NT2/D1 (cell line): ENCODE results near the gene PFN4.
A peak's percentile ranks its signal among the peaks of the same experiment; 100 is the strongest.

ENCODE experiments used
- DNase-seq: peaks from one replicate; pipeline ENCODE4 v3.0.0-alpha.2; 2011; ENCODE audit warnings: low read depth, low spot score
- H3K27me3 ChIP-seq: 2 replicates; pipeline ENCODE4 v1.6.0; 2011; ENCODE audit warnings: mild to moderate bottlenecking; ENCODE audit not compliant: insufficient read length, insufficient read depth
- H3K36me3 ChIP-seq: 2 replicates; pipeline ENCODE4 v1.6.1; 2011; ENCODE audit warnings: mild to moderate bottlenecking, low read length, mixed read lengths; ENCODE audit not compliant: insufficient read depth, insufficient read length
- H3K4me1 ChIP-seq: 2 replicates; pipeline ENCODE4 v1.5.1; 2011; ENCODE audit not compliant: insufficient read depth, insufficient read length
- H3K4me3 ChIP-seq: 2 replicates; pipeline ENCODE4 v1.5.1; 2011; ENCODE audit warnings: low read depth; ENCODE audit not compliant: insufficient read length
- H3K9ac ChIP-seq: 2 replicates; pipeline ENCODE4 v1.6.0; 2011; ENCODE audit warnings: low read depth; ENCODE audit not compliant: insufficient read length
- H3K9me3 ChIP-seq: 2 replicates; pipeline ENCODE4 v1.5.1; 2011; ENCODE audit warnings: mild to moderate bottlenecking, low read length; ENCODE audit not compliant: insufficient read depth
- SUZ12 ChIP-seq: IDR thresholded peaks from 2 replicates; pipeline ENCODE4 v1.6.1; 2011; ENCODE audit not compliant: insufficient read length, insufficient read depth; ENCODE audit errors: extremely low read depth
- YY1 ChIP-seq: IDR thresholded peaks from 2 replicates; pipeline ENCODE4 v1.6.1; 2011; ENCODE audit not compliant: insufficient read length, insufficient read depth
- ZNF274 ChIP-seq: IDR thresholded peaks from 2 replicates; pipeline ENCODE4 v1.6.1; 2011; ENCODE audit warnings: mild to moderate bottlenecking, low read depth, low read length

Gene PFN4

DNA sequence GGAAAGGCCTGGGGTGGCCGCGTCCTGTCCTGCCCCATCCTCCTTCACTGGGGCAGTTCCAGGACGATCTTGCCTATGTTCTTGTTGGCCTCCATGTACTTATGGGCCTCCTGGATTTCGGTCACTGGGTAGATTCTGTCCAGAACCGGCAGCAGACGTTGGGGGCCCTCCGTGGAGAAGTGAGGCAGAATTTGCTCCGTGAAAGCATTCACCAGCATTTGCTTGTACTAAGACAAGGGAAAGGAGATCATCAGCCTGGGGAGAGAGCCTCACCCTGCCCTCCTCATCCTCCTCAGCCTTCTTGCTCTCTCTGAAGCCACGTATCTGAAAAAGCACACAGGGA is 45.6 kb downstream of the PFN4 start:
- Histone ChIP-seq H3K9ac (no peak overlapping the region), H3K9me3 (no peaks in the 10 kb centered on the region), H3K4me1 (no peaks in the 10 kb centered on the region), H3K36me3 (peaks cover 61% of the 10 kb centered on the region), H3K4me3 (no peak overlapping the region), H3K27me3 (no peaks in the 10 kb centered on the region)
- DNase-seq: no peak
- TF ChIP-seq YY1: no peak
- TF ChIP-seq ZNF274: no peak
- TF ChIP-seq SUZ12: no peak

DNA sequence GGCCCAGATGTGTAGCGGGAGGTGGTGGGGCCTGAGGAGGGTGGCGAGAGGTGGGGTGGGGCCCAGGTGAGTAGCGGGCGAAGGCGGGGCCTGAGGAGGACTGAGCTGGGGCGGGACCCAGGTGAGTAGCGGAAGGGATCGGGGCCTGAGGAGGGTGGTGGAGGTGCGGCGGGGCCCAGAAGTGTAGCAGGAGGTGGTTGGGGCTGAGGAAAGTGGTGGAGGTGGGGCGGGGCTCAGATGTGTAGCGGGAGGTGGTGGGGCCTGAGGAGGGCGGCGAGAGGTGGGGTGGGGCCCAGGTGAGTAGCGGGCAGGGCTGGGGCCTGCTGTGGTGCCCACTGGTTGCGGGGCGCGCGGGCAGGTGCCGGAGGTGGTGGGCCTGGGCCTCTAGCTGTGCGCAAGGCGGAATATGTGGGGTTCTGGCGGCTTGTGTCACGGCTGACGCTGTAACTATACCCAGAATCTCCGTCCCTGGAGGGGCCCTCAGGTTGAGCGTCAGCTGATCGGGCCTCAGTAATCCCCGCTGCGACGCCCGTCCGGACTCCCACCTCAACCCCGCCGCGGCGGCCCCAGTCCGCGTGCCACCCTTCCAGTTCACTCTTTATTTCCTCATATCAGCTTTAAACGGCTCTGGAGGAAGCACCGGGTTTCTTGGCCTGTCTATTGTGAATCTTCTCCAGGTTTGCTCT is 46.1 kb downstream of the PFN4 start:
- H3K36me3 ChIP-seq: peaks cover 61% of the 10 kb centered on the region
- DNase-seq: no peak

DNA sequence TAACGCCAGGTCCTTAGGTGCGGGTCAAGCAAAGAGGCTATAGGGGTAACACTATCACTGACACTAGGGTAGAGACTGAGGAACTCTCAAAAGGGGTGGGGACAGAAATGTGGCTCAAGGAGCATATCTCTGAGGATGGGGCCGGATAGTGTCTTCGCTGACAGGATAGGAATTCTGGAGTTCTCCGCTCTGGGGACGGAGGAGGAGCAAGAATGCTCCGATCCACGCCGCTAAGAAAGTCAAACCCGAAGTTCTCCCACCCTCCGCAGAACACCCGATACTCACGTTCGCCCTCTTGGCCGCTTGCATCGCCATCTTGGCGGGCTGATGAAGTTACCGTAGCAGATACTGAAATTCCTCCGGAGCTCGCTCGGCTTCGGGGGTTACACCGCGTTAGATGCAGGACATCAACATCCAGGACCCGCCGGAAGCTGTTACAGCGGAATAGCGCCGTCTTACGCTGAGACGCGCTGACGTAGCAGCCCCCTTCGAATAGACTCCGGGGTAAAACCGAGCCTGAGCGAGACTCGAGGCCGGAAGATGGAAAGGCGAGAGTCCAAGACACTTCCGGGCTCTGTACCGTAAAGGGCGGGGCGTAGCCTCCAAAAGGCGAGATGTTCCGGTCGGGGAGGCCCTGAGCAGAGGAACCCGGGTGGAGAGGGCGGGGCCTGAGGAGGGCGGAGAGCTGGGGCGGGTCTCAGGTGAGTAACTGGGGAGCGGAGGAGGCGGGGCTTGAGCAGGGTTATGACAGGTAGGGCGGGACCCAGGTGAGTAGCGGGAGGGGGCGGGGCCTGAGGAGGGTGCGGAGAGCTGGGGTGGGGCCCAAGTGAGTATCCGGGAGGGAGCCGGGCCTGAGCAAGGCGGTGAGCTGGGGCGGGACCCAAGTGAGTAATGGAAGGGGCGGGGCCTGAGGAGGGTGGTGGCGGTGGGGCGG is 47.0 kb downstream of the PFN4 start, which contains the start of gene SF3B6:
Gene SF3B6 (minus strand): TSS at position 412 of the 934 bp plus-strand sequence. CDS start 97 bp downstream, at position 315.
- H3K9me3 ChIP-seq: no peaks in the 10 kb centered on the region
- peak within 1 kb of the TSS; percentile 92 for H3K4me3 ChIP-seq
- H3K36me3 ChIP-seq: peaks cover 59% of the 10 kb centered on the region
- no peaks in the 10 kb centered on the region for H3K27me3 ChIP-seq
- DNase-seq: peak; percentile 99
- TF ChIP-seq SUZ12 (no peak), ZNF274 (no peak), YY1 (no peak)
- H3K4me1 ChIP-seq: no peaks in the 10 kb centered on the region
- peak within 1 kb of the TSS; percentile 94 for H3K9ac ChIP-seq

More for the DNA sequence above, 46.1 kb downstream of the PFN4 start:
- no peak for TF ChIP-seq ZNF274
- no peak for TF ChIP-seq YY1
- no peak for TF ChIP-seq SUZ12
- H3K9ac ChIP-seq: peak overlapping the region; percentile 50
- H3K4me3 ChIP-seq: peak overlapping the region; percentile 18
- no peaks in the 10 kb centered on the region for H3K9me3 ChIP-seq
- H3K4me1 ChIP-seq: no peaks in the 10 kb centered on the region
- H3K27me3 ChIP-seq: no peaks in the 10 kb centered on the region

DNA sequence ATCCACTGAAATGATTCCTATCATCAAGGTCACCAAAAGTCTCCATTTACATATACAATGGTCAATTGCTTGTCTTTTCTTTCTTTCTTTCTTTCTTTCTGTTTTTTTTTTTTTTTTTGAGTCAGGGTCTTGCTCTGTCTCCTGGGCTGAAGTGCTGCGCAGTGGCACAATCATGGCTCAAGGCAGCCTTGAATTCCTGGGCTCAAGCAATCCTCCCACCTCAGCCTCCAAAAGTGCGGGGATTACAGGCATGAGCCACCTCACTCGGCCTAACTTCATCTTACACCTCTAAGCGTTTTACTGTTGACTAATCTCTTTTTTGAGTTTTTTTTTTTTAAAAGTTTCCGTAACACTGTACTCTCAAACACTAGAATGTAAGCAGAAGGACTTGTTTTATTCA is 47.9 kb downstream of the PFN4 start:
- DNase-seq: no peak
- Histone ChIP-seq H3K9ac (peak overlapping the region; percentile 94), H3K4me1 (no peaks in the 10 kb centered on the region), H3K36me3 (peaks cover 58% of the 10 kb centered on the region), H3K27me3 (no peaks in the 10 kb centered on the region), H3K4me3 (peak overlapping the region; percentile 92), H3K9me3 (no peaks in the 10 kb centered on the region)
- TF ChIP-seq SUZ12 (no peak), ZNF274 (no peak), YY1 (no peak)

DNA sequence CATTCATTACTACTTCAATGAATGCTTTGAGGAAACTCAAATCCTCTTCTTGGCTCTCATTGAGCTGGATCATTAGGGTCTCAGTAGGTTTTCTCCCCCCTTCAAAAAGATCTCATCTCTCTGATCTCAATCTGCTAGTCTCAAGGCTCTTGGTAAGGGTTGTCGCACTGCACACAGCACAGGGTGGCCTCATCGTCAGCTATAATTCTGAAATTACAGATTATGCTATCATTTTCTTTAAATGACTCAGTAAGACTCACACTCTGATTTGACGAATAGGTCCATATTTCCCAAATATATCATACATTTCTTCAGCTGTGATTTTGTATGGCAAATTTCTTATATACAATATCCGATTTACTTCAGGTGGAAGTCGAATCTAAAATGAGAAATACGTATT is 49.3 kb downstream of the PFN4 start:
- DNase-seq: no peak
- TF ChIP-seq ZNF274 (no peak), YY1 (no peak), SUZ12 (no peak)
- H3K27me3 ChIP-seq: no peaks in the 10 kb centered on the region
- no peaks in the 10 kb centered on the region for H3K9me3 ChIP-seq
- no peak overlapping the region for H3K4me3 ChIP-seq
- H3K4me1 ChIP-seq: no peaks in the 10 kb centered on the region
- H3K36me3 ChIP-seq: peaks cover 52% of the 10 kb centered on the region
- H3K9ac ChIP-seq: no peak overlapping the region

DNA sequence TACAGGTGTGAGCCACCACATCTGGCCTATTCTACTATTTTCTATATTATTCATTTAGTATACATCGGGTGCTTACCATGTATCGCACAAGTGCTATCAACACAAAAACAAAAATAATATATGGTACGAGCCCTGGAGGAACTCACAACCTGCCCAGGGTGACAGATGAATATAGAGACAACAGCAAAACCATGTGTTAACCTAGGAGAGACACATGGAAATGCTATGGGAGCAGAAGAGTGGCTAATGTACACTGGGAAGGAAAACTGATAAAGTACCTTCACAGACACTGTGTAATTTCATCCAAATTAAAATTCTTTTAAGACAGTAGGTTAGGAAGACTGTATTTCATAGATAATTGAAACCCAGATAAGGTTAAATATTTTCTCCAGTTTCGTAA is 50.9 kb downstream of the PFN4 start:
- peaks cover 54% of the 10 kb centered on the region for H3K36me3 ChIP-seq
- H3K27me3 ChIP-seq: no peaks in the 10 kb centered on the region
- TF ChIP-seq ZNF274 (no peak), YY1 (no peak), SUZ12 (no peak)
- no peaks in the 10 kb centered on the region for H3K4me1 ChIP-seq
- H3K9me3 ChIP-seq: no peaks in the 10 kb centered on the region
- H3K9ac ChIP-seq: no peak overlapping the region
- H3K4me3 ChIP-seq: no peak overlapping the region
- DNase-seq: no peak

DNA sequence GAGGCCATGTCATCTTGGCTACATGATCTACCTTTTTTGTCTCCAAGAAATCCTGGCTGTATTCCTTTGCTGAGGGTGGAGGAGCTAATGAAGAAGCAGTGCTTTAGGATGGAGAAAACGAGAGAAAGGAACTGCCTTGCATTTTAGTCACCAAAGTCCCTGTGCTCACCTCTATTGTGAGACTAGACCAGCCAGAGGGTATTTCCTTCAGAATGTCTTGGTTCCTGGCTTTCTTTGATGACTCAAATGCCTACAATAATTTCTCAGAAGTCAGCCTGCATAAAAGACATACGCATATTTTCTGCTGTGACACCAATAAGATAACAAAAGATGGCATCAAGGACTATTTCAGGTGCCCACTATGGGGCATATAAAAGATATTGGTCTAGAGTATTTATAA is 57.8 kb downstream of the PFN4 start:
- H3K36me3 ChIP-seq: peaks cover 46% of the 10 kb centered on the region

More for the DNA sequence above, 57.8 kb downstream of the PFN4 start:
- Histone ChIP-seq H3K4me1 (no peaks in the 10 kb centered on the region), H3K9me3 (no peaks in the 10 kb centered on the region), H3K27me3 (no peaks in the 10 kb centered on the region), H3K9ac (no peak overlapping the region), H3K4me3 (no peak overlapping the region)
- no peak for TF ChIP-seq ZNF274
- no peak for TF ChIP-seq YY1
- TF ChIP-seq SUZ12: no peak
- no peak for DNase-seq
